Measurements from ENCODE around the gene VARS1. TPM values are rescaled to one million over a fixed set of nuclear protein-coding genes. Genes with fewer than 3 reads are reported as not detected.

VARS1 gene
- total and polyA plus RNA-seq, 2 of the 8 experiments (the other 6 are each of a cell fraction or from before 2014, with no cell fraction given): 53.5 to 162 TPM

- no peak overlapping the region for H3K56ac ChIP-seq (replicated peaks; ENCODE audit: insufficient read length, low read depth, low read length)
- DNase-seq (ENCODE audit: low read depth in 1 of 2, low spot score in 2 of 2) (no peak), FAIRE-seq (no peak)
- CTCF ChIA-PET (ENCODE audit: partially characterized antibody): interaction anchor here (1.0 to 3.0 kb wide), 3 partner anchors 14 to 37 kb away, joined by 3 to 12 read pairs (median 3); partner anchors contain the start of gene MPIG6B
- no peak overlapping the region for H2BK5ac ChIP-seq (ENCODE audit: low read depth, low read length)
- H4K91ac ChIP-seq (replicated peaks; ENCODE audit: insufficient read length, low read length): no peak overlapping the region
- H4K20me1 ChIP-seq (replicated peaks in 1 of 2; ENCODE audit: control insufficient read depth in 1 of 2, insufficient read depth in 2 of 2, low read length in 2 of 2): no peaks in the 10 kb centered on the region
- H3K4me1 ChIP-seq (replicated peaks in 1 of 4; ENCODE audit: control insufficient read depth in 3 of 4, insufficient read depth in 4 of 4, low read length in 3 of 4): peaks cover 0 to 5% (median 0%) of the 10 kb centered on the region in 4 experiments; a peak in 2 of 7 replicates
- H3K79me1 ChIP-seq (ENCODE audit: low read depth, low read length): no peaks in the 10 kb centered on the region
- H3K4ac ChIP-seq (replicated peaks; ENCODE audit: insufficient read length, low read depth, low read length): no peak overlapping the region
- H3K9me3 ChIP-seq (ENCODE audit: insufficient read depth in 2 of 2, low read depth in 1 of 2, low read length in 1 of 2): no peaks in the 10 kb centered on the region
- 95% methylated on average over 5 of the region's 5 CpGs; no CpG with 5 or more reads in 1 of the 2 experiments for WGBS, 2 experiments (ENCODE audit: extremely low coverage in 1 of 2, insufficient coverage in 1 of 2, insufficient read length in 1 of 2, insufficient replicate concordance in 2 of 2, low coverage in 1 of 2, low lambda C conversion rate in 2 of 2, missing lambda C conversion rate in 1 of 2)
- peaks cover 0 to 16% (median 1%) of the 10 kb centered on the region in 4 experiments; a peak in 3 of 8 replicates for H3K36me3 ChIP-seq (ENCODE audit: control insufficient read depth in 2 of 4, insufficient read depth in 4 of 4, low read length in 3 of 4)
- H3K9ac ChIP-seq (replicated peaks in 1 of 4; ENCODE audit: extremely low read depth in 1 of 4, low read depth in 3 of 4, low read length in 3 of 4): no peak overlapping the region; a peak in 1 of 7 replicates
- H3K18ac ChIP-seq (ENCODE audit: extremely low read depth, low read length): no peak overlapping the region
- H4K5ac ChIP-seq (ENCODE audit: insufficient read length, low read depth, low read length): no peak overlapping the region
- H3K23ac ChIP-seq (ENCODE audit: insufficient read length): no peak overlapping the region
- no peak overlapping the region for H3K4me2 ChIP-seq (ENCODE audit: insufficient read depth in 1 of 2, low read depth in 2 of 2, low read length in 2 of 2)
- no peak overlapping the region for H4K8ac ChIP-seq (ENCODE audit: extremely low read depth, insufficient read depth, low read length)
- no peaks in the 10 kb centered on the region for H3K79me2 ChIP-seq (ENCODE audit: control insufficient read depth in 1 of 2, insufficient read depth in 2 of 2, low read length in 2 of 2)
- no peak overlapping the region for H2BK12ac ChIP-seq (ENCODE audit: low read depth, low read length)
- no peak overlapping the region for H3K14ac ChIP-seq (ENCODE audit: insufficient read length)
- no peak overlapping the region for H2BK20ac ChIP-seq (ENCODE audit: low read length)
- no peak overlapping the region for H2AFZ ChIP-seq (ENCODE audit: low read length)
- no peak overlapping the region for H2AK5ac ChIP-seq (ENCODE audit: low read depth, low read length)
- POLR2A ChIA-PET (ENCODE audit: partially characterized antibody): interaction anchor here (0.6 to 6.3 kb wide), 9 partner anchors 8 to 101 kb away, joined by 3 to 38 read pairs (median 4); partner anchors contain the start of genes LY6G5C, MSH5 and VARS1
- H3K27me3 ChIP-seq (replicated peaks in 1 of 4; ENCODE audit: control insufficient read depth in 3 of 4, extremely low read depth in 1 of 4, insufficient read depth in 3 of 4, low read length in 3 of 4): no peaks in the 10 kb centered on the region
- H2BK15ac ChIP-seq (ENCODE audit: low read length): no peak overlapping the region
- no peak overlapping the region for H3K27ac ChIP-seq (ENCODE audit: low read depth, low read length)
- H2BK120ac ChIP-seq (replicated peaks; ENCODE audit: low read depth, low read length): no peak overlapping the region
- H3K4me3 ChIP-seq (ENCODE audit: extremely low read depth in 1 of 4, insufficient read depth in 2 of 4, low read depth in 3 of 4, low read length in 4 of 4): no peak overlapping the region
- no peaks in the 10 kb centered on the region; the same call in 1 of the 2 replicates for H3K23me2 ChIP-seq (ENCODE audit: low read depth, low read length)
- no peak for TF ChIP-seq ASH2L (IDR thresholded peaks at IDR 0.05; ENCODE audit: low read length)
- no peak for TF ChIP-seq MAFK (IDR thresholded peaks at IDR 0.05; ENCODE audit: low read depth, low read length)
- TF ChIP-seq EP300 (IDR thresholded peaks at IDR 0.05; ENCODE audit: borderline replicate concordance in 1 of 2, low read depth in 2 of 2, low read length in 2 of 2): no peak
Observed at GRCh38 chr6:31760790-31761189, 34.8 kb downstream of the VARS1 start.
